Fibroblast of skin of scalp (primary cell): Measurements from ENCODE around the gene CCDC34.
"Not testable (repeated sequence)": the region's sequence is repeated elsewhere in the genome, so short reads cannot be mapped to it uniquely, and the experiment has no call there.

Source experiments
- DNase-seq: peaks from one replicate; pipeline ENCODE4 v3.0.0-alpha.2; 2013

Gene CCDC34

DNA sequence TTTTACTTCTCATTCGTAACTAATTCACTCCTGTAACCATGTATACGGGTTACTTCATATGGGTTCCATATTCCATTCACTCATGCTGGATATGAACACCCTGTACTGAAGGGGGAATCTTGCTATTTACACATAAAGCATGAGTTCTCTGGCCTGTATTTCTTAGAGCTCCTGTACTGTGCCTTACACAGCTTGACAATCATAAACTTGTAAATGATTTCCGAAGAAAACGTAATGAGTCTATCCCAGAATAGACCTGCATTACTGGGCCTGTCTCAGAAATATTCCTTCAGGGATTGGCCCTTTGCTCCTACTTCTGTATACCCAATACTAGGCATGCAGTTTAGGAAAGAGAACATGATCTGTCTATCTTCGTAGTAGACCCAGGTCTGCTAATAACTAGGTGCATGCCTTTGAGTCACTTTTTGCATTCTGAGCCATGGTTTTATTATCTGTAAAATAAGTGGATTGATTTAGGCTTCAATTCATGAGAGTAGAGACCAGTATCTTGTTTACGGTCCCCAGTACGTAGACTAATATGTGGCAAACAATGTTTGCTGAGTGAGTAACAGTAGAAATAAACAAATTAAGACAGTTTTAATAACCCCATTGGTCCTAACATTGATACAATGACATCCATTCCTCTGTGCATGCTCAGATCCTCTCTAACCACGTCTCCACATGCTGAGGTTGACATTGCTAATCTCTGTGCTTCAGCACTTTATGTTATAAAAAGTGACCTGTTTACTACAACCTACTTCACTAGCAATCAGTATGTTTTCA, 1.2 kb downstream of the CCDC34 start:
- no peak for DNase-seq

DNA sequence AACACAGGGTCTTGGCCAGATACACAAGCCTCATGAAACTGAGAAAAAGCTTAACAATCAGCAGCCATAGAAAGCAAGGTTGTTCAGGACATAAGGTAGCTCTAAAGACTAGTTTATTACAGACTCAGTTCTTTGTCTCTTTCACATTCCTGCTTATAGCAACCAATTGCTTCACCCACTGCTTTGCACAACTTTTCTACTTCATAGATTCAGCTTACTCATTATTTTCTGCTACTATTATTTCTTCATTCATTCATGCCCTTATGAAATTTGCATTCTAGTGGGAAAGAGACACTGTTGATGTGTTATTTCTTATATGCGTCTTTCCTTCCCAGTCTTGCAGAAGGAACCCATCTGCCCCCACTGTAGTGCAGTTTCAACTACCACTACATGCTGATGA, 4.7 kb downstream of the CCDC34 start:
- no peak for DNase-seq

DNA sequence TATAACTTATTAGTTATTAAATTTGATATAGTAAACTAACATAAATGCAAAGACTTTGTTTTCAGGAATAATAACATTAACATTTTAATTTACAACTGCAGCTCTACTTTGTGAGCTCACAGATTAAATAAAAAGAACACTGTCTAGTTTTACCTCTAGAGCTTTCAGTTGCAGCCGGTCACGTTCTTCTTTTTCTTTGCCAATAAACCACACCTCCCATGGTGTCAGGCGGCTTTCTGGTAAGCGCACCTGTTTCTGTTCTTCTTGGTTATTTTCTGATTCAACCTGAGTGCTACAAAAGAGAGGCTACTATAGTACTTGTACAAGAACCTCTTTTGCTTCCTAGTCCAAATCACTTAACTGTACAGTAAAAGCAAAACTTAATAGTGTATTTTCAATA, 5.8 kb downstream of the CCDC34 start:
- DNase-seq = no peak

- no peak for DNase-seq
Measured at GRCh38 chr11:27356624-27357222, 6.3 kb downstream of the CCDC34 start.

DNA sequence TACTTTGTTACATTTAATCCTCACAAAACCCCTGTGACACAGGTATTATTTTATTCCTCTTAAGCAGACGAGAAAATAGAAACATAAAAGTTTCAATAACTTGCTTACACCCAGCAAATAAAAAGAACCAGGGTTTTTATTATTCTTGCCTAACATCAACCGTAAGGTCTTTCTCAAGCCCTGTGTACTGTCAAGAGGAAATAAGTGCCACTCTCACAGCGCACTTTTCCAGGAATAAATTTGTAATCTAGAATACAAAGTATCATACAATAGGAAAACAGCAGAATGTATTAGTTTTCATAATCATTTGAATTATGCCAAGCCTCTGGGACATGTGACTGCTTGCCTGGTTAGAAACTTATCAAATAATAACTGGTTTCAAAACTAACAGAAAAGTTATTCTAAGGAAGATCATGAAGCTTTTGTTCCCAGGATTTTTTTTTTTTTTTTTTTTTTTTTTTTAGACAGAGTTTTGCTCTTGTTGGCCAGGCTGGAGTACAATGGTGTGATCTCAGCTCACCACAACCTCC, 7.4 kb downstream of the CCDC34 start:
- DNase-seq = no peak

DNA sequence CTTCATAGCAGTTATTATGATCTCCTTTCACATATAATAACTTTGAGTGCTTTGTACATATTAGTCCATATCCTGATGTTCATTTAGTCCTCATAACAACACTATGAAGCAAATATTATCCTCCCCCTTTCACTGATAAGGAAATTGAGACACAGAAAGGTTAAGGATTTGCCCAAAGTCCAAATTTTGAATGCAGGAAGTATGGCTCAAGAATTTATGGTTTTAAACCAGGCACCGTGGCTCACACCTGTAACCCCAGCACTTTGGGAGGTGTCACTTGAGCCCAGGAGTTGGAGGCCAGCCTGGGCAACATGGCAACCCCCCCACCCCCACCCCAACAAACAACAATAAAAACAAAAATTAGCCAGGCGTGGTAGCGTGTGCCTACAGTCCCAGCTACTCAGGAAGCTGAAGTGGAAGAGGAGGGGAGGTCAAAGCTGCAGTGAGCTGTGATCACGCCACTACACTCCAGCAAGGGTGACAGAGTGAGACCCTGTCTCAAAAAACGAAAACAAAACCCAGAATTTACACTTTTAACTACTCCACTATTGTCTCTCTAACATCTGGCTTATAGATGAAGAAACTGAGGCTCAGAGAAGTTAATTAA, 8.6 kb downstream of the CCDC34 start:
- no peak for DNase-seq

GRCh38 chr11:27353593-27354358, 9.2 kb downstream of the CCDC34 start:
- DNase-seq = peak; percentile 62

DNA sequence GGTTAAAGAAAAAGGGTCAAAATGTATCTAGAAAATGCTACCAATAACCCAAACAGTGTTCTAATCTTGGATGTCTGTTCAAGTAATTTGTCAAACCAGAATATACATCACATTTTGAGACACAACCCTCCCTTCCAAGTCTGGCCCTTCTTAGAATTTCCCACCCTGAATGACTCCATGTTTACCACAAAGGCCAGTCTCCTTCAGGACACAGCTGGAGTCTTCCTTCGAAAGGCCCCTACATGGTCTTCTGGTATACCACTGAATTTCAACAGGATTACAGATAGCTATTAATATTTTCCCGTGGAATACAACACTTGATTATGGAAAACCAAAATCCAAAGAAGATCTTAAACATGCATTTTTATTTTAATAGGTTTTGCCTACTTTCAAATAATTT, 10.2 kb downstream of the CCDC34 start:
- DNase-seq = peak; percentile 71

DNA sequence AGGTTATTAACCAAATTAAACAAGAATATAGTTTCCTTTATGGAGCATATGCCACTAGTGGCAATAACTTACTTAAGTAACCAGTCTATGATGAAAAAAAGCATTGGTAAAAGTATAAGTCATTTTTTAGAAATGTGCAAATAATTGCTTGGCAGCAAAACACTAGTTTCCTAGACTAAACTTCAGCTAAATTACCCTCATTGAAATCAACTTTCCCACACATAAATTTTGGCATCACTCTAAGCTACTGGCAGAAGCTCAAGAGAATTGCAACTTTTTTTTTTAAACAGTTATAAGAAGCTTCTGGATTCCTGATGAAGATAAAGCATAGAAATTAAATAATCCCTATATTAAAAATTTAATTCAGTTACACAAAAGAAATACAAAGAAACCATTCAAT, 12.5 kb downstream of the CCDC34 start:
- DNase-seq = peak; percentile 82

- no peak for DNase-seq
Measured at GRCh38 chr11:27349919-27350318, 13.1 kb downstream of the CCDC34 start.

GRCh38 chr11:27348340-27348873, 14.6 kb downstream of the CCDC34 start:
- DNase-seq = peak; percentile 25

DNA sequence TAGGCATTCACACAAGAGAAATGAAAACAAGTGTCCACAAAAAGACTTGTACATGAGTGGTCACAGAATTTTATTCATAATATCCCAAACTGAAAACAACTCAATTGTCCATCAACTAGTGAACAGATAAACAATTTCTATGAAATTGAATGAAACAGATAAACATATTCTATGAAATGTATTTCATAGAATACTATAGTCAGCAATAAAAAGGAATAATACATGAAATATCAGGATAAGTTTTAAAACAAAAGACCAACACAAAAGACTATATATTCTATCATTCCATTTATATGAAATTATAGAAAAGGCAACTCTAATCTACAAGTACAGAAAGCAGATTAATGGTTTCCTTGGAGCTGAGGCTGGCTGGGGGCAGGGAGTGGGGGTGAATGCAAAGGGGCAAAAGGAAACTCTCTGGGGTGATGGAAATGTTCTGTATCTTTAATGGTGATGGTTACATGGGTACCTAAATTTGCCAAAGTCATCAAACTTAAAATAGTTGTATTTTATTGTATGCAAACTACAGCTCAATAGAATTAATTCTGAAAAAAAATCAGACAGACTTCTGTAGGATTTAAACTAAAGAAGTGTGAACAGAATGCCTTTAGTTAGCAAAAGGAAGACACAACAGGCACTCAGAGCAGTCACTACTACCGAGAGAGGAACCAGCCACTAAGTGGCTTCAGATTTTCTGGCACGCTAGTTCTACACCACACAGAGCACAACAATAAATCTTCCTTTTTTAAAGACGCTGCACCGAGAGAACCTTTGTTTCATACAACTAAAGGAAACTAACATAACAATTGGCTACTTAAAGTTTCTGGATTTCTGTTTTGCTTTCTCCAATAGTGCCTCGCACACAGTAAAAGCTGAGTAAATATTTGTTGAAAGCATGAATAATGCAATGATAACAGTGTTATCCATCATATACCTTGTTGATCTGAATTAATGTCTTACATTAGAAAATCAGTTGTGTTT, 15.4 kb downstream of the CCDC34 start:
- no peak for DNase-seq

DNA sequence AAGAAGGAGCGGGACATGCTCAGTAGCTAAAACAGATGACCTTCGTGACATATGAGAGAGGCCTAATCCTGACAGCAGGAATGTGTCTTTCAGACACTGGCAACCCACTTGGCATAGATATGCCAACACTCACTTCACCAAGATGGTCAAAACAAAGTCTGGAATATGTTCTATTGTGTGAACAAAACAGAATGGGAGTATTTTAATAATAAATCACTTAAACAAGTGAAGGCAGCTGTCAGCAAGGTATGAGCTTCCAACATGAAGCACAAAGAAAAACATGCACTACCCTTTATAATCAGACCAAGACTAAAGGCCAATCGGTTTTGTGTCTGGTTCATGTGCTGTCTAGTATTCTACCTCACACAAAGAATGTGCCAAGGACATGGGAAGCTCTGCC, 23.1 kb downstream of the CCDC34 start:
- DNase-seq = no peak

GRCh38 chr11:27334764-27335163, 28.3 kb downstream of the CCDC34 start:
- DNase-seq = not testable (repeated sequence)

GRCh38 chr11:27331981-27332380, 31.0 kb downstream of the CCDC34 start:
- peak; percentile 63 for DNase-seq

DNA sequence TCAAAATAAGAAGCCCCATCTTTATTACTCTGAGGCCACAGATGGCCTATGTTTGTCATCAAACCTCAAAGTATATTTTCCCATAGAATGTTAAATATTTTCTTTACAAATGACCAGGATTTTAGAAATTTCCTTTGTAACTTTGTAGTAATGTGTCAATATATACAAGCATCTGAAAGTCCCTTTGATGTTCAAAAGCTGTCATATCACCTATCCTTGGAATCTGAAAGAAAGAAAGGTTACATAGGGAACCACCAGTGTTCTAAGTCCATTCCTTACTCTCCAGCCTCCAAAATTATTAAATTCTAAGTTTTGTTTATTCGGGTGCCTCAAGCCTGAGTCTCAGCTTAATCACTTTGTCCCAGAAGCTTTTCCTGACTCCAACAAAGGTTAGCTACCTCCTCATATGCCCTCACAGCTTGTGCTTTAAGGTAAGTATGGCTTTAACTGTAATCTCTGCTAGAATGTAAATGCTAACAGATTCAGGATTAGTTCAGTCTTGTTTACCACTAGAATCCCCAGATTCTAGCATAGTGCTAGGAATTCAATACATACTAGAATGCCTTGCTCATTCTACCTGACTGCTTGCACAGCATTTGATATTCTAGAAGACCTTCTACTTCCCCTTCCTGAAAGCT, 32.3 kb downstream of the CCDC34 start:
- DNase-seq = no peak

DNA sequence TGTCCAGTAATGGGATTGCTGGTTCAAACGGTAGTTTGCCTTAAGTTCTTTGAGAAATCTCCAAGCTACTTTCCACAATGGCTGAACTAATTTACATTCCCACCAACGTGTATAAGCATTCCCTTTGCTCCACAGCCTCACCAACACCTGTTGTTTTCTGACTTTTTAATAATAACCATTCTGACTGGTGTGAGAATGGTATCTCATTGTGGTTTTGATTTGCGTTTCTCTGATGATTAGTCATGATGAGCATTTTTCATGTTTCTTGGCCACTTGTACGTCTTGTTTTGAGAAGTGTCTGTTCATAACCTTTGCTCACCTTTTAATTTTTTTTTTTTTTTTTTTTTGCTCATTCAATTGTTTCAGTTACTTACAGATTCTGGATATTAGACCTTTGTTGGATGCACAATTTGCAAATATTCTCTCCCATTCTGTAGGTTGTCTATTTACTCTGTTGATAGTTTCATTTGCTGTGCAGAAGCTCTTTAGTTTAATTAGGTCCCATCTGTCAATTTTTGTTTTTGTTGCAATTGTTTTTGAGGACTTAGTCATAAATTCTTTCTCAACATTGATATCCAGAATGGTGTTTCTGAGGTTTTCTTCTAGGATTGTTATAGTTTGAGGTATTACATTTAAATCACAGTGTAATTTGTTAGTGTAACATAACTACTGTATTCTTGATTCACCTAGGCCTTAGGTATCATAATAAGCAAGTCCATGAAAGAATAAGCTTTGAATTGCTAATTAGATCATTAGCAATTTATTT, 33.0 kb downstream of the CCDC34 start:
- DNase-seq = no peak

- DNase-seq = no peak
Measured at GRCh38 chr11:27328614-27329013, 34.4 kb downstream of the CCDC34 start.

GRCh38 chr11:27327064-27327463, 36.0 kb downstream of the CCDC34 start:
- not testable (repeated sequence) for DNase-seq

DNA sequence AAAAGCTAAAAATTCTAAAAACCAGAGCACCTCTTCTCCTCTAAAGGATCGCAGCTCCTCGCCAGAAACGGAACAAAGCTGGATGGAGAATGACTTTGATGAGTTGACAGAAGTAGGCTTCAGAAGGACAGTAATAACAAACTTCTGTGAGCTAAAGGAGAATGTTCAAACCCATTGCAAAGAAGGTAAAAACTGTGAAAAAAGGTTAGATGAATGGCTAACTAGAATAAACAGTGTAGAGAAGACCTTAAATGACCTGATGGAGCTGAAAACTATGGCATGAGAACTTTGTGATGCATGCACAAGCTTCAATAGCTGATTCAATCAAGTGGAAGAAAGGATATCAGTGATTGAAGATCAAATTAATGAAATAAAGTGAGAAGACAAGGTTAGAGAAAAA, 40.8 kb downstream of the CCDC34 start:
- not testable (repeated sequence) for DNase-seq
